ENCODE data around the gene MFN2.

MFN2 gene

DNA sequence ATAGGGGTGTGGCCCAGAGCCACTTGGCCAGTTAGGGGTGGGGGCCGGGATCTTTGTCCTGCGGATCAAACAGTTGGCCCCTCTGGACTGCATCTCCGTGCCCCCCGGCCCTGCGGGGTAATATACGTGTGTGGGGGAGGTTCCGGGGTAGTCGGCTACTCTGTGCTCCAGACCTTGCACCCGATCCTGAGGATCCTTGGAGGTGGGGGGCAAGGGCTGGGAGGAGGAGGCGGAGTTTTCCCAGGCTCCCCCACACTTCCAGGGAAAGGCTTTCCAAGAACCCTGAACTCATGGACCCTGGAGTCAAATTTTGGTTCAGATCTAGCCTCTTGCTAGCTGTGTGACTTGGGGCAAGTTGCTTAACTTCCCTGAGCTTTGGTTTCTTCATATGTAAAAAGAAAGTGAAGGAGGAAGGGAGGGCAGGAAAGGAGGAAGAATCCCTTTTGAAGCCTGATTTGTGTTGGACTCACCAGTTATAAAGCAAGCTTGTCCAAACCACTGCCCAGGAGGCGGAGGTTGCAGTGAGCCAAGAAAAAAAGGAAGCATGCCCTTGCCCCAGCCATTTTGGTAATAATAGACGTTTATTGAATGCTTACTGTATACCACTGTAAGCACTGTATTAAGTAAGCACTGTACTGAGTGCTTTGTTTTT lies 39.7 kb downstream of the MFN2 start:
- in situ Hi-C loops (cut with HindIII; ENCODE audit: low sequenced_read_pairs), result loop anchor here (5.0 kb wide), 1 partner anchor 38 kb away; the partner anchor contains the start of gene MFN2

DNA sequence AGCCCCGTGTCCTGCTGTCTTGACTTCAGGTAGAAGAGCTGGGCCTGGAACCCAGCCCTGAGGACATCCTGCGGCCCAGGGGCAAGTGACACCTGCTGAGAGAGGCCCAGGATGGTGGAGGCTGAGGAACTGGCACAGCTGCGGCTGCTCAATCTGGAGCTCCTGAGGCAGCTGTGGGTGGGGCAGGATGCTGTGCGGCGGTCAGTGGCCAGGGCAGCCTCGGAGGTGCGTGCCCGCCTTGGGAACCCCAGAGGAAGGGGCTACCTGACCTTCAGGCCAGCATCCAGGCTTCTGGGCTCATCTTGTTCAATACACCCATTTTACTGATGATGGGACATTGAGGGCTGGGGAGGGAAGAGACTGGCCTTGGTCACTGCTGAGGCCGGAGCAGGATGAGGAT lies 41.4 kb downstream of the MFN2 start:
- in situ Hi-C loops (cut with HindIII; ENCODE audit: low sequenced_read_pairs), result loop anchor here (5.0 kb wide), 1 partner anchor 39 kb away; the partner anchor contains the start of gene MFN2

DNA sequence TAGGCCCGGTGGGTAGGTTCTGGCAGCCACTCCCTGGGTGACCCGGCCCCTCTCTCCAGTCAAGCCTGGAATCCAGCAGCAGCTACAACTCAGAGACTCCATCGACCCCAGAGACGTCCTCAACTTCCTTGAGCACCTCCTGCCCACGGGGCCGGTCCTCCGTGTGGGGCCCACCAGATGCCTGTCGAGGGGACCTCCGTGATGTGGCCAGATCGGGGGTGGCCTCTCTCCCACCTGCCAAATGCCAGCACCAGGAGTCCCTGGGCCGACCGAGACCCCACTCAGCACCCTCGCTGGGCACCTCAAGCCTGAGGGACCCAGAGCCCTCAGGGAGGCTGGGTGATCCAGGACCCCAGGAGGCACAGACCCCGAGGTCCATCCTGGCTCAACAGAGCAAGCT lies 41.8 kb downstream of the MFN2 start:
- in situ Hi-C loops (cut with HindIII; ENCODE audit: low sequenced_read_pairs), result loop anchor here (5.0 kb wide), 1 partner anchor 40 kb away; the partner anchor contains the start of gene MFN2

DNA sequence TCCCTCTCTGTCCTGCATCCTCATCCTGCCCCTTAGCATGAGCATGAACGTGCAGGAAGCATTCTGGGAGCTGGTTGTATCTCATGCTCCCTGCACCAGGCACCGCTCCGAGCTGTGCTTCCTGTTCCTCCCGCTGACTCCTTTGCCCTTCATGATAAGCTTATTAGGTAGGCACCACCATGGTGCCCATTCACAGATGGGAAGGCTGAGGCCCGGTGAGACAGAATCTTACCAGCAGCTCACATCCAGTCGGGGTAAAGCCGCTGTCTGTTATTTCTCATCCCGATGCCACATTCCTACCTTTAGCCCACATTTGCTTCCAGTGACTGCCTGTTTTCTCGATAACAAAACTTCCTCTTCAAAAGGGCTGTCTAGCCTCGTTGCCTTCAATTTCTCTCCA lies 46.3 kb downstream of the MFN2 start:
- in situ Hi-C loops (cut with HindIII; ENCODE audit: low sequenced_read_pairs), result loop anchor here (25.0 kb wide), 1 partner anchor 164 kb away; the partner anchor contains the start of gene NPPB

DNA sequence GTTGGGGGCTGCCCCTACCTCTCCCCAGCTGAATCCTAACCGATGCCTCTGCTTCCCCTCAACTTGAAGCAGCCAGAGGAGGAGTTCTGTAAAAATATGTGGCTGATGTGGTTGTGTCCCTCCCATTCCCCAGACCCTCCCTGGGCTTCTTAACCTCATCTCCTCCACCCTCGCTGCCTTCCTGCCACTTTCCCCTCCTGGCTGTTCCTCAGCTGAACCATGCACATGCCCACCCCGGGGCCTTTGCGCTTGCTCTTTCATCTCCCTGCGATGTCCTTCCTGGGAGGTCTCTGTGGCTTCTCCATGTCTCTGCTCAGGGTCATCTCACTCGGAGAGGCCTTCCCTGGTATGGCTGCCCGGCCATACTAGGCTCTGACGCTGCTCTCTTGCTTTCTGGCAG lies 48.0 kb downstream of the MFN2 start:
- in situ Hi-C loops (cut with HindIII; ENCODE audit: low sequenced_read_pairs), result loop anchor here (25.0 kb wide), 1 partner anchor 166 kb away; the partner anchor contains the start of gene NPPB

DNA sequence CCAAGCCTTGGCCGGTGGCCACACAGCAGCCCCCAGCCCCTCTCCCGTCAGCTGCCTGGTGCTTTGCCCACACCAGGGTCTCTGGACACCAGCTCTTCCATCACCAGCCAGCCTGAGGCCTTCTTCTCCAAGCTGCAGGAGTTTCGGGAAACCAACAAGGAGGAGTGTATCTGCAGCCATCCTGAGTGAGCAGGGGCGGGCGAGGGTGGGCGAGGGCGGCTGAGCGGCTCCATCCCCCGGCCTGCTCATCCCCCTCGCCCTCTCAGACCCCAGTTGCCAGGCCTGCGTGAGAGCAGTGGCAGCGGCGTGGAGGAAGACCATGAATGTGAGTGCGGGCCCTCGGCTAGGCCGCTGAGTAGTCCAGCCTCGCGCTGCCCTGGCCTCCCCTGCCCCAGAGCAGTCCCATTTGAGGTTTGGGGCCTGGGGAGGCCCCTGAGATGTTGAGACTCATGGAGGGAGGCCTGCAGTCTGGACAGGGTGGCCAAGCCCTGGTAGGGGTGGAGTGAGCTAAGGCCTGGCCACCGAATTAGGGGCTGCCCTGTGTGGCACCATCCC lies 48.8 kb downstream of the MFN2 start:
- in situ Hi-C loops (cut with HindIII; ENCODE audit: low sequenced_read_pairs), result loop anchor here (25.0 kb wide), 1 partner anchor 167 kb away; the partner anchor contains the start of gene NPPB

DNA sequence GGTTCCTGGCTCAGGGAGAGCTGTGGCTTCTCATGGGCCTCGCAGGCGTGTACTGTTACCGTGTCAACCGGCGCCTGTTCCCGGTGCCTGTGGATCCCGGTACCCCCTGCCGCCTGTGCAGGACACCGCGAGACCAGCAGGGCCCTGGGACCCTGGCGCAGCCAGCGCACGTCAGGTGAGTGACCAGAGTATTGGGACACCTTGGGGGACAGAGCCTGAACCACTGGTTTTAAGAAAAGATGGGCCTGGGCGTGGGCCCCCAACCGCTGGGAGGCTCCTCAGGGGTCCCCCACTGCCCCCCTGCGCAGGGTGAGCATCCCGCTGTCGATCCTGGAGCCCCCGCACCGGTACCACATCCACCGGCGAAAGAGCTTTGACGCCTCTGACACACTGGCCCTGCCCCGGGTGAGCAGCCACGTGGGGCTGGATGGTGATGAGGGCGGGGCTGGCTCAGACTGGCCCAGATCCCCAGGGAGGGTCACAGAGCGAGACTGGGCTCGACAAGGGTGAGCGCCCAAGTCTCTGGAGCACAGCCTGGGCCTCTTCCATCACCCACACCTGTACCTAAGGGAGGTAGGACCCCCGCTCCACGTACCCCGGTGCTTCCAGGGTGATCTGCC lies 49.6 kb downstream of the MFN2 start:
- in situ Hi-C loops (cut with HindIII; ENCODE audit: low sequenced_read_pairs), result loop anchor here (25.0 kb wide), 1 partner anchor 168 kb away; the partner anchor contains the start of gene NPPB

DNA sequence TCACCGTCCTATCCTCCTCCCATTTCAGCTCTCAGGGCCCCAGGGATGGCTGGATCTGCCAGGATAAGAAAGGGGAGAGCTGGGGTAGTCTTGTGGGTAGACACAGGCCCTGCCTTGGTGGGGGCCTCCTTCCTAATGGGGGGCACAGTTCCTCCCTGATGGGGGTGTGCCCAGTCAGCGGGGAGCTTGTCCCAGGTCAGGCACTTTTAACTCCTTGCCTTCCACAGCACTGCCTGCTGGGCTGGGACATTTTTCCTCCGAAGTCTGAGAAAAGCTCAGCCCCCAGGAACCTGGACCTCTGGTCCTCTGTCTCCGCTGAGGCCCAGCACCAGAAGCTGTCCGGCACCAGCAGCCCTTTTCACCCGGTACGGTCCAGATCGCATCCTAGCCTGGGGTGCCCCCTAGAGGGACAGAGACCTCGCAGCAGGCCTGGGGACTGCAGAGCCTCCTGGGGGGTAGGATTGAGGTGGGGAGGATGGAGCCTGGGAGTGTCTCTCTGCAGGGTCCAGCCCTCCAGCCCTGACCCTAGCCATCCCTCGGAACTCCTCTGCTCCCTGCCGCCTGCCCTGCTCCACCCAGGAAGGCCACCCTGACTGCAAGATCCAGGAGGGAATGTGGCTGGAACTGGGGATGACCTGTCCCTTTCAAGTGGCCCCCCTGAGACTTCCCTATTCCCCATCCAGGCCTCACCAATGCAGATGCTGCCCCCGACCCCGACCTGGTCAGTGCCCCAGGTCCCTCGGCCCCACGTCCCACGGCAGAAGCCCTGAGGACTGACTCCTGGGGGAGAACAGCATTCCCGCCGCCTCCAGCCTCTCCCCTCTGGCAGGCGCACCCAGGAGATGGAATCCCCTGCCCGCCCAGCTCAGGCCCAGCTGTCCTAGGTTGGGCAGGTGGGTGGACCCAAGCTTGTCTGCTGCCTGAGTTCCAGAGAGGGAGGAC lies 51.1 kb downstream of the MFN2 start:
- in situ Hi-C loops (cut with HindIII; ENCODE audit: low sequenced_read_pairs), result loop anchor here (25.0 kb wide), 1 partner anchor 169 kb away; the partner anchor contains the start of gene NPPB

DNA sequence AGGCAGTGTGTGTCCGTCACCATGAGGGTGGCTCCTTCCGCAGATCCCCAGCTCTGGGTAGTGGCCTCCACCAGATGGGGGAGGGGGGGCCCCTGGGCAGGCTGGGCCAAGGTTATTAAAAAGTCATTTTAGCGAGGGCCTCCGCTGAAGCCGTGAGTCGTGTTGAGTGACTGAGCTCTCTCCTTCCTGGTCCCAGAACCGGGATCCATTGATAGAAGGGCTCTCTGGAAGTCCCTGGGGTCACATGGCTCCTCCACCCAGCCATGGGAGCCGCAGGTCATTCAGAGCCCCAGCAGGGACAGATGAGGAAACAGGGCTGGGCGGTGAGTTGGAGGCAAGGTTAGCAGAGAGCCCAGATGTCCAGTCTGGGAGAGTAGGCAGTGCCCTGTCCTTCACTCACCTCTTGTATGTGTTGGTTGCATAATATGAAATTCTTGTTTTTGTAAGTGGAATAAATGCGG lies 51.9 kb downstream of the MFN2 start:
- in situ Hi-C loops (cut with HindIII; ENCODE audit: low sequenced_read_pairs), result loop anchor here (25.0 kb wide), 1 partner anchor 170 kb away; the partner anchor contains the start of gene NPPB

DNA sequence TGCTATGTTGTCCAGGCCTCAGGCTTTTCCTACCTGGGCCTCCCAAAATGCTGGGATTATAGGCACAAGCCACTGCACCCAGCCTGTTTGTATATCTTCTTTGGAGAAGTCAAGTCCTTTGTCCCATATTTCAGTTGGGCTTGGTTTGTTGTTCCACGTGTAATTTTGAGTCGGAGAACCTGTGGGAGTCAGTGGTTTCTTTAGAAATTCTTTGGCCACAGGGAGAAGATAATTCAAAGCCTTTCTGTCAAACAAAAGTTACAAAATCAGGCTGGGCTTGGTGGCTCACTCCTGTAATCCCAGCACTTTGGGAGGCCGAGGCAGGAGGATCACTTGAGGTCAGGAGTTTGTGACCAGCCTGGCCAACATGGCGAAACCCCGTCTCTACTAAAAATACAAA lies 53.2 kb downstream of the MFN2 start:
- in situ Hi-C loops (cut with HindIII; ENCODE audit: low sequenced_read_pairs), result loop anchor here (25.0 kb wide), 1 partner anchor 171 kb away; the partner anchor contains the start of gene NPPB

DNA sequence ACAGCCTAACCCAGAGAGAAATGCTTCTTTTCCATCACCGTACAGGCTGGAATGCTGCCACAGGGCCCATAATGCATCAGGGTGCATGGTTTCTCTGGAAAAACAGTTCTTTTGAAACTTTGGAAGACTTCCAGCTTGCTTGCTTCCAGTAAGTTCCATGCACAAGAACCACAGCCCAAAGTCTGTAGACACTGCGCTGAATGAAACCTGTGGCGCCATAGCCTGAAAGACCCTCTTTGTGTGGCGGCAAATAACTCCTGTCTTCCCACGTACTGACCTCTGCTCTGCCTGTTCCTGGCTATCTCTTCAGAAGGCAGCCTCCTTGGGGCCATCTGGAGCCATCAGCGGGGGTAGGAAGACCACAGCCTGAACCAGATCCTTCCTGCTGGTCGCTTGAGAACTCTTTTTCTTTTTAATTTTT lies 54.1 kb downstream of the MFN2 start:
- in situ Hi-C loops (cut with HindIII; ENCODE audit: low sequenced_read_pairs), result loop anchor here (25.0 kb wide), 1 partner anchor 172 kb away; the partner anchor contains the start of gene NPPB

DNA sequence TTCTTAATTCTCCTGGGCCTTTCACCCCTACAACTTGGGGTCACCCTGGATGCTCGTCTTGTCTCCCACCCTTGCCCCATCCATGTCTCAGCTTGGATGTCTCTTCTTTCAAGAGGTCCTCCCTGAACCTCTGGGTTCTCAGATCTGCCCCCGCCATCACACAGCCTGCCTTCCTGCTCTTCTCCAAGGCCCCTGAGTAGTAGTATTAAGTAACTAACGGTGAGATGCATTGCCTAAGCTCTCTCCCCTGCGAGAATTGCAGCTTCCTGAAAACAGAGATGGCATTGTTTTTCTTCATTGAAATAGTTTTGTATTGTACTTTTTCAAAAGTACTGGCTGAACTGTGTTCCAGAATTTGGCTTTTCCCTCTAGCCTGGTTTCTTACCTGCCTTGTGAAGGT lies 55.1 kb downstream of the MFN2 start:
- in situ Hi-C loops (cut with HindIII; ENCODE audit: low sequenced_read_pairs), result loop anchor here (25.0 kb wide), 1 partner anchor 173 kb away; the partner anchor contains the start of gene NPPB

DNA sequence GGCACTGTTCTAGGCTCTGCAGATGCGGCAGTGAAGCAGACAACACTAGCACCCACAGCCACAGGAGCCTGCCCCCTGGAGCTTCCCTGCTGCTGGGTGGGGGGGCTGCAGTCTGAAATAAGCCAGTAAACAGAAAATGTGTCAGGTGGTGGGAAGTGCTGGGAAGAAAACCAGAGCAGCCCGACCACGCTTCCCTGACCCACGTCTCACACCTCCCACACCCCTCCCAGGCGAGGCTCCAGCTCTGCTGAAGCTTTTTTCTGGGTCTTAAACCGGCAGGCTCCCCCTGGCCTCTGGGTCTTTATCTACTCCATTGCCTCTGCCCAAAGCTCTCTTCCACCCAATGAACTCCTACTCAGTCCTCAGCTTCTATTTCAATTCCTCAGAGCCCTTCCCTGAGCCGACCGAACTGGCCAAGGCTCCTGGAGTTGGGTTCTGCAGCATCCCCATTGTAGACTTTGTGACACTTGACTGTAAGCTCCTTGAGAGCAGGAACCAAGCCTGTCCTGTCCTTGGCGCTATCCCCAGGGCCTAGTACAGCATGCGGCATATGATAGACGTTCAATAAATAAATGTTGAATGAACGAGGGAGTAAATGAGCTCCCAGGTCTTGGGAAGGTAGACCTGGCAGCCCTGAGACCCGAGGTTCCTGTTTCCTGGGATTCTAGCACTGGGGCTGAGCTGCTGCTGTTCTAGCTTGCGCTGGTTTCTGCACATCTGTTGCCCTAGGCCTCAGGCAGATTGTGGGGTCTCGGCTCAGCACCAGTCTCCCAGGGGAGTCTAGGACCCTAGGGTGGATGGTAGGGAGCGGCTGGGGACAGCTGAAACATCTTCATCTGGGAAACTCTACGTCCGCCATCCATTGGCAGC lies 57.5 kb downstream of the MFN2 start:
- in situ Hi-C loops (cut with HindIII; ENCODE audit: low sequenced_read_pairs), result loop anchor here (25.0 kb wide), 1 partner anchor 175 kb away; the partner anchor contains the start of gene NPPB

DNA sequence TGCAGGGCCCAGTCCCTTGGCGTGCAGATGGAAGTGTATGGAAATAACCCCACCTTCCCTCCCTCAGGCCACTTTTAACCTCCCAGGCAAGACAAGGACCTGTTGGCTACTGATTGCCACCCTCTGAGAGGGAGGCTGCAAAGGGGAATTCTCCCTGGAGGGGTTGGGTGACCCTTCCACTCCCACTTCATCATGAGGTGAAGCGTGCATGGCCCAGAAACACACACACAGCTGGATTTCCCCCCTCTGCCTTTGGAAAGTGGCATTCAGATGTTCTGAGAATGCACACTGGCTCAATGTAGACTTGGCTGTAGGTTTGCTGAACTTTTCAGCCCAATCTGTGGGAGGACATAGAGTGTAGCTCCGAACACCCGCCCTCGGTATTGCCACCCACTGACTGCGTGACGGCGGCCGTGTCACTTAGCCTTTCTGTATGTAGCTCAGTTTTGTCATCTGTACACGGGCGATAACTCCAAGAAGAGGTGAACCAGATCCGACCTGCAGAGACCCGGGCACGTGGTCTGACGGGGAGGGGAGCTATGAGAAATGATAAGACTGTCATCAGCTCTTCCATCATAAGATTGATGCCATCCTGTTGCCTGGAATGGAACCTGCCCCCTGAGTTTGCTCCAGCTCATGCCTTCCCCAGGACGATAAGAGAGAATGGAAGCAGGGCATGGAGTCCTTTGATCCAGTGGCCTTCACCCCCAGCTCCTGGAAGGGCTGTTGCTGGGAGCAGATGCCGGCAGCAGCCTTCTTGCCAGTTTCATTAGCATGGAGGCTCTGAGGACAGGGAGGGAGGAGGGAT lies 58.3 kb downstream of the MFN2 start:
- in situ Hi-C loops (cut with HindIII; ENCODE audit: low sequenced_read_pairs), result loop anchor here (25.0 kb wide), 1 partner anchor 176 kb away; the partner anchor contains the start of gene NPPB

DNA sequence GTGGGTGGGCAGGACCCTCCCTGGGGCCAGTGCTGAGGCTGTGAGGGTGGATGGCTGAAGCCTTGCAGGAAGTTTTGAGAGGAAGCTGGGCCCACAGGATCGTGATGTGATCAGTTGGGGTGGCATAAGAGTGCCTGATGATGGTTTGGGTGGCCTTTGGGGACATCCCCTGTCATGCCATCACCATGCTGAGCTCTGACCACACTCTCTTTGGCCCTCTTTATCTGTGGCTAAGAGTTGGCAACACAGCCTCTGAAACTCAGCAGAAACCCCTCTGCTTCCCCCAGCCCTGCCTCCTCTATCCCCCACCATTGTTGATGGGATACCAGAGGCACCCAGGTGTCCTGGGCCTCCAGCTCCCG lies 58.9 kb downstream of the MFN2 start:
- in situ Hi-C loops (cut with HindIII; ENCODE audit: low sequenced_read_pairs), result loop anchor here (25.0 kb wide), 1 partner anchor 177 kb away; the partner anchor contains the start of gene NPPB

DNA sequence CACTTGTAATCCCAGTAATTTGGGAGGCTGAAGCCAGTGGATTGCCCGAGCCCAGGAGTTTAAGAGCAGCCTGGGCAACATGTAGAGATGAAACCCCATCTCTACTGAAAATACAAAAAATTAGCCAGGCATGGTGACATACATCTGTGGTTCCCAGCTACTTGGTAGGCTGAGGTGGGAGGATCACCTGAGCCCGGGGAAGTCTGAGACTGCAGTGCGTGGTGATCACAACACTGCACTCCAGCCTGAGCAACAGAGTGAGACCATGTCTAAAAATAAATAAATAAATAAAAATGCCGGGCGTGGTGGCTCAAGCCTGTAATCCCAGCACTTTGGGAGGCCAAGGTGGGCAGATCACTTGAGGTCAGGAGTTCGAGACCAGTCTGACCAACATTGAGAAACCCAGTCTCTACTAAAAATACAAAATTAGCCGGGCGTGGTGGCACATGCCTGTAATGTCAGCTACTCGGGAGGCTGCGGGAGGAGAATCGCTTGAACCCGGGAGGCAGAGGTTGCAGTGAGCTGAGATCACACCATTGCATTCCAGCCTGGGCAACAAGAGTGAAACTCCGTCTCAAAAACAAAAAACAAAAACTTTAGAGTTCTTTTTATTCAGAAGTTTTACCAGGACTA lies 59.7 kb downstream of the MFN2 start:
- in situ Hi-C loops (cut with HindIII; ENCODE audit: low sequenced_read_pairs), result loop anchor here (25.0 kb wide), 1 partner anchor 178 kb away; the partner anchor contains the start of gene NPPB

DNA sequence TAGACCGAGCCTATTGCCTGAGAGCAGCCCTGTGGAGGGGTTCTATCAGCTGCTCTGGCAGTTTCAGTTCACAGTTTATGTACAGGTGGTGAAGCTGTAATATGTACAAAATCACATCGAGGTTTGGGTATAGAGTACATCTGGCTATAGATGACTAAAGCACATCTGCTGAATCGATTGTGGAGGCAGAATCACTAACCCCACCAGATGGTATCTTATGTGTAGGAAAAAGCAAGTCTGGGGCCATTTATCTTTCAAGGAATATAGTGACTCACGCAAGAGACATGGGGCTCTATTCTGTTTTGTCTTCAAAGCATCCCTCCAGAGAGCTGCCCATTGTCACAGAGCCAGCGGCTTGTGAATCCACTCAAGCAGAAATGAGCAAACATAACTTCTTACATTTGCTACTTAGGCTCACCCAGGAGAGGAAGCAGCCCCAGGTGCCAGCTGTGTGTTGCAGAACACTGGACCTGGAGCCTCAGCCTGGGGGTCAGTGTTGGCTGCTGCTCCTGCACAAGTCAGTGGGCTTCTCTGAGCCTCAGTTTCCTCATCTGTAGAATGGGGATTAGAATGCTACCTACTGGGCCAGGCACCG lies 60.3 kb downstream of the MFN2 start:
- in situ Hi-C loops (cut with HindIII; ENCODE audit: low sequenced_read_pairs), result loop anchor here (25.0 kb wide), 1 partner anchor 178 kb away; the partner anchor contains the start of gene NPPB

Data from endothelial cell of hepatic sinusoid (primary cell).